Measurements from ENCODE around the gene ABRACL.

- TF ChIP-seq CTCF (conservative IDR thresholded peaks at IDR 0.05; ENCODE audit: low read length): no peak
- TF ChIP-seq EZH2phosphoT487 (IDR thresholded peaks at IDR 0.05; ENCODE audit: borderline replicate concordance, low read depth, low read length): no peak
Observed at GRCh38 chr6:139020689-139021088, 7.9 kb upstream of the ABRACL start.

Measured in OCI-LY7 (cell line).